Measurements from ENCODE around the gene ZNF33A.
"Not testable (repeated sequence)": the region's sequence is repeated elsewhere in the genome, so short reads cannot be mapped to it uniquely, and the experiment has no call there.

ZNF33A gene

DNA sequence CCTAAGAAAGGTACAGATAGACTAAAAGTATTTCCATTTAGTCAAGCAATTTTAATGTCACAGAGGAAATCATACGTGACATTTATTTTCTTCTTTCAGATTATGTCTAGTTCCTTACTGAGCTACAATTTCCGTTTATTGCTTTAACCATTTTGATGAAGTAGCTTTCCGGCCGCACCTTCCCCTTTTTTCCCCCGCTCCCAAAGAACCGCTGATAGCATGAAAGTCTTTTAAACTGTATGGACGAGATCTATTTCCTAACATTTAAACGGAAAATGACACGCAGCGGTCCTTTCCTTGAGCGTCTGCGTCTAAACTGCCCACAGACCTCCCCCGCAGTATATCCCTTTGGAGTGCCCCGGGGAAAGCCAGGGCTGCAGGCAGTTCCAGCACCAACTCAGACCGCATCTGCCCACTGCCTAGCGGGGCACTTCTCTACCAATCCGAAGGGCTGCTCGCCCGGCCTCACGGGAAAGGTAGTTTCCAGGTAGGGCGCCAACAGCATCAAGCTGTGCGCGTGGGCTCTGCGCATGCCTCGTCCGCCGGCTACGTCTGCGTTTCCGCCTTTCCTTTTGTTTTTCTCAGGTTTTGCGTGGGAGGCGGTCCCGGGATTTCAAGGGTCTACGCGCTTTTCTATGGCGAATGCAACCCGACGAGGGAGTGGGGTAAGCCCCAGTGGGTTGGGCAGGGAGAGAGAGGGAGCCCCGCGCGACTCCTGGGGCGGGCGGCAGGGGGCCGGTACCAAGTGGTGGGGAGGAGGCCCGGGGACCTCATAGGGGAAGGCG, at the start of gene ZNF33A:
ZNF33A (plus strand) TSS at position 557 of the 785 bp plus-strand sequence. CDS start 1,667 bp downstream, outside the sequence.
- peak; percentile 78 to 81 for DNase-seq (ENCODE audit: low read depth in 2 of 2)

DNA sequence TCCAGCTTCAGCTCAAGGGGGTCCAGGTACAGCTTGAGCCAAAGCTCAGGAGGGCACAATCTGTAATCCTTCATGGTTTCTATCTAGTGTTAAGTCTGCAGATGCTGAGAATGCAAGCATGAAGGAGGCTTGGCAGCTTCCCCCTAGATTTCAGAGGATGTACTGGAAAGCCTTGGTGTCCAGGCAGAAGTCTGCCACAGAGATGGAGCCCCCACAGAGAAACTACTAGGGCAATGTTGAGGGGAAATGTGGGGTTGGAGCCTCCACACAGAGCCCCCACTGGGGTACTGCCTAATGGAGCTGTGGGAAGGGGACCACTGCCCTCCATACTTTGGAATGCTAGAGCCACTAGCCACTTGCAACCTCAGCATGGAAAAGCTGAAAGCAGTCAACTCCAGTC, 45.5 kb upstream of the ZNF33A start:
- no peak for DNase-seq (ENCODE audit: low read depth in 2 of 2)

DNA sequence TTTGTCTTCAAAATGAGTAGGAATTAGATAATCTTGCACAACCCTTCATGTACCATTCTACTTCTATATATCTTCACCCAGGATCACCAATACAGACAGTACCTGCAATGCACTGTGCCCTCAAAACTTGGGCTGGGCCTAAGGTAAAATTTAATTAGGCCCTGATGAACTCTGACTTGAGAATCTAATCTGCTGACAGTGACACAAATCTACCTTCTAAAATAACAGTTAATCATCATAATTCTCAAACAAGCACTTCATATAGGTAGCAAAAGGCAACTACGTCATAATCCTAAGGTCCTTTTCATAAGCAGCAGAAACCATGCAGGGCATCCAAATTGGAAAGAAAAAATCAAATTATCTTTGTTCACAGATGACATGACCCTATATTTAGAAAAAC, 38.1 kb upstream of the ZNF33A start:
- DNase-seq (ENCODE audit: low read depth in 2 of 2): no peak

DNA sequence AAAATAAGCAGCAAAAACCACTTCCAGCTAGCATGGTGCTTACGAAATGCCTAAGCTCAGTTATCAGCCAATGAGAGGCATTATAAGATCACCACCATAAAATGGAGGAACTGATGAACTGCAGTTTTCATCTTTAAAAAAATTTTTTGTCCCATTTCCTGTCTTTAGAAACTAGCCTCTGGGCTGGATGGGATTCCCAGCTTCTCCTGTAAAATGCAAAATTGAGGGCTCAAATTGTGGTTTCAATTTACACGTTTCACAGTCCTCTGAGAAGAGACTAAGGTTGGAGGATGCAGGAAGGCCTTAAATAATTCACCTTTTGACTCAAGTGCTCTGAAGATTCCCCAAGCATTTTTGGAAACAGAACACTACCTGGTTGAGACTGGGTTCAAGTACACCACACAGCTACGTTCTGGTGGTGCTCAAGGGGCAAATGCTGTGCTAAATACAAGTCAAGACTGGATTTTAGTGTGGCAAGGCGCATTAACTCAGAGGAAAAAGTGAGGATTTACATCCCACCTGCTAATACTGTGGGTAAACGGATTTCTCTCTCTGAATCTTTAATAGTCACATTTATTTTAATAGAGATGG, 35.0 kb upstream of the ZNF33A start:
- DNase-seq (ENCODE audit: low read depth in 2 of 2): no peak

DNA sequence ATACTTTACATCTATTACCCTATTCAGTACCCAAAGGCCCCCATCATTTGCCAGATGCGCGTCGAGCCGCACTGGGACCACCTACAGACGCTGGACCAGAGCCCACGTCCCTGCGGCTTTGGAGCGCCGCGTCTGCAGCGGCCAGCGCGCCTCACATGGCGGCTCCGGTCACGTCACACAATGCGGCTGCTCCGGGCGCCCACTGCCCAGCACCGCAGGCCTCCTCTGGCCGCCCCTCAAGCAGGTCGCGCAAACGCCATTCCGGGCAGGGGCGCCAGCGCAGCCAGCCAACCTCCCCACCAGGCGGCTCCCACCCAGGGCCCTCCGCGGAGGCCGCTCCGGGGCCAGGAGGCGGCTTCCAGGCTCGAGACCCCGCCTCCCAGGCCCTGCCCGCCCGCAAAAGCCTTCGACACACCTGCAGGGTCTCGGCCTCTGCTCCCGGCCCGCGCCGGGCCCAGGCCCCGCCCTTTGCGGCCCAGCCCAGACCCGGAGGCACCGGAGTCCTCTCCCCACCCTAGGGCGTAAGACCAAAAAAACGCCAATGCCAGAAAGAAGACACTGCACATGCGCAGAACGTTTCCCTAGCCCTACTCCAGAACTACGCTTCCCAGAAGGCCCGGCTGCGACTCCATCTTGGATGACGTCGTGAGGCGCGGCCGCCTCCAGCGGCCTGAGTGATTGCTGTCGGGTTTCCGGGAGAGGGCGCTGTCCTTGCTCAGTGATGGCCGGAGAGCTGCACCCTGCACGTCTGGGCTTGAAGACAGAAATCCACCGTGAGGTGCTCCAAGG, 34.2 kb upstream of the ZNF33A start, which contains the start of gene ZNF25:
ZNF25 (minus strand) TSS at position 557 of the 789 bp plus-strand sequence. CDS start 4,925 bp downstream, outside the sequence.
- DNase-seq (ENCODE audit: low read depth in 2 of 2): peak; percentile 90 to 96

DNA sequence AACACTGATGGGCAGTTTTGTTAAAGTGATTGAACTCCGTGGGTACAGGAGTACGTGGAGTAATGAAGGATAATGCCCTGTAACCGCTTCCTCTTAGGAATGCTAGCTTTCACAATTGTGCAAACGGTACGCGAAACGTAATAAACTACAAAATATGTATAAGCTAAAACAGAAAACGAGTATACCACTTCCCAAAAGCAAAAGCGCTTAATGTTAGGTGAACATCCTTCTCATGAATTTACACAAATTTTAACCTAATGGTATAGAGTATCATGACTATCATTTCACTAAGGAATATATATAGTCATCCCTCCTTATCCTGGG, 33.6 kb upstream of the ZNF33A start:
- DNase-seq (ENCODE audit: low read depth in 2 of 2): no peak

DNA sequence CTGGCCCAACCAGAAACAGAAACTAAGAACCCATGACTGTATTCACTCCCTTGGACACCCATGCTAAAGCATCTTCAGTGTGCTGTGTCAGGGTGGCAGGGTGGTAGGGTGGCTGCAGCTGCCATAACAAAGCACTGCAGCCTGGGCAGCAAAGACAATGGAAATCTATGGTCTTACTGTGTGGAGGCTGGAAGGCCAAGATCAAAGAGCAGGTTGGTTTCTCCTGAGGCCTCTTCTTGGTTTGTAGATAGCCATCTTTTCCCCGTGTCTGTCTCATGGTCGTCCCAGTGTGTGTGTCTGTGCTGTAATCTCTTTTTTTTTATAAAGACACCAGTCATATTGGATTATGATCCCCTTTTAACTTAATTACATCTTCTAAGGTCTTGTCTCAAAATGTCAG, 18.8 kb upstream of the ZNF33A start:
- no peak for DNase-seq (ENCODE audit: low read depth in 2 of 2)

DNA sequence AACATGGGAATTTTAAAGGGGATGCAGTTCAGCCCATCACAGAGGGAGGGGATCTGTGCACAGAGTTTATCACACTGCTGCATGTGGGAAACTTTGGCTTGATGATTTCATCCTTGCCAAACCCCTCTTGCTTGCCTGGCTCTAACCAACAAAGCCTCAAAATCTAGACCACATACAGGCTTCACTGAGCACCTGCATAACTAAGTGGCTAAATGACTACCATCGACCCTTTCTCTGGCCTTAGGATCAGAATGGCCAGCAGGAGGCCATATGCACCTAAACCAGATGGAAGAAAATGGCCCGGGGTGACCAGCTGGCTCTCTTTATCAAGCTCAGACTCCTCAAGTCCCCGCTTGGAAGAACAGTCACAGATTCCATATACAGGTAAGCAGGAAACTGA, 18.4 kb upstream of the ZNF33A start:
- no peak for DNase-seq (ENCODE audit: low read depth in 2 of 2)

DNA sequence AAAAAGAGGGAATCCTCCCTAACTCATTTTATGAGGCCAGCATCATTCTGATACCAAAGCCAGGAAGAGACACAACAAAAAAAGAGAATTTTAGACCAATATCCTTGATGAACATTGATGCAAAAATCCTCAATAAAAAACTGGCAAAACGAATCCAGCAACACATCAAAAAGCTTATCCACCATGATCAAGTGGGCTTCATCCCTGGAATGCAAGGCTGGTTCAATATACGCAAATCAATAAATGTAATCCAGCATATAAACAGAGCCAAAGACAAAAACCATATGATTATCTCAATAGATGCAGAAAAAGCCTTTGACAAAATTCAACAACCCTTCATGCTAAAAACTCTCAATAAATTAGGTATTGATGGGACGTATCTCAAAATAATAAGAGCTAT, 11.6 kb upstream of the ZNF33A start:
- not testable (repeated sequence) for DNase-seq (ENCODE audit: low read depth in 2 of 2)

DNA sequence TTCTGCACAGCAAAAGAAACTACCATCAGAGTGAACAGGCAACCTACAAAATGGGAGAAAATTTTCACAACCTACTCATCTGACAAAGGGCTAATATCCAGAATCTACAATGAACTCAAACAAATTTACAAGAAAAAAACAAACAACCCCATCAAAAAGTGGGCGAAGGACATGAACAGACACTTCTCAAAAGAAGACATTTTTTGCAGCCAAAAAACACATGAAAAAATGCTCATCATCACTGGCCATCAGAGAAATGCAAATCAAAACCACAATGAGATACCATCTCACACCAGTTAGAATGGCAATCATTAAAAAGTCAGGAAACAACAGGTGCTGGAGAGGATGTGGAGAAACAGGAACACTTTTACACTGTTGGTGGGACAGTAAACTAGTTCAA, 10.0 kb upstream of the ZNF33A start:
- not testable (repeated sequence) for DNase-seq (ENCODE audit: low read depth in 2 of 2)

DNA sequence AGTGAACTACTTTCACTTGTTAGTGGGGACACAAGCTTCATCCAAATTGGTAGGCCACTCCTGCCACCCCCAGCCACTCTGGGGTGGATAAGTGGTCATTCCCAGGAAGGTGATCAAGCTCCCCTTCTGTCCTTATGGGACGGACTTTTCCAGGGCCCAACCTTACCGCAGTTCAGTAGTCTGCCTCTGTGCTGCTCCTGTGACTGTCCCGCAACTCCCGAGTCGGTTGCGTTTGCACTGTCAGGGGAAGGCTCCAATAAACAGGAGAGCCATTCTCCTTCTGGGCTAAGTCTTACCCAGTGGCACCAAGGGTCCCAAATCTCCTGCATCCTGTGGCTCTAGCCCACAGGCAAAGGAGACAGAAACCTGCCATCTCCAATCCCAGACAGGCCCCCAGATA, 7.4 kb upstream of the ZNF33A start:
- no peak for DNase-seq (ENCODE audit: low read depth in 2 of 2)

DNA sequence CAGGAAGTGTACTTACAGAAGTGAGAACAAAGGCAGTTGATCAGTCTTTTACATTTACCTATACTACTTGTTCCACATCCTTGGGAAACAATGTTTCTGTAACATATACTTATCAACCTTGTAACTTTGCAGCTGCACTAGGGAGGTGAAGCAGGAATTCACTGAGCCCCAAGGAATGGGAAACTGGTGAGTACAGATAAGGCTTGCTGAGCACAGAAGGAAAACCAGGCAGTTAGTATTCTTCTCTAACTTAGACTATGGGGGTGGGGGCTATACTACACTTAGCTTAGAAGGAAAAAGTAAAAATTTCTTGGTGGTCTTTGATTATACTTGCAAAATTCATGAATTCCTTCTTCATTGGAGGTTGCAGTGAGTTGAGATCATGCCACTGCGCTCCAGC, 6.9 kb upstream of the ZNF33A start:
- DNase-seq (ENCODE audit: low read depth in 2 of 2): no peak

DNA sequence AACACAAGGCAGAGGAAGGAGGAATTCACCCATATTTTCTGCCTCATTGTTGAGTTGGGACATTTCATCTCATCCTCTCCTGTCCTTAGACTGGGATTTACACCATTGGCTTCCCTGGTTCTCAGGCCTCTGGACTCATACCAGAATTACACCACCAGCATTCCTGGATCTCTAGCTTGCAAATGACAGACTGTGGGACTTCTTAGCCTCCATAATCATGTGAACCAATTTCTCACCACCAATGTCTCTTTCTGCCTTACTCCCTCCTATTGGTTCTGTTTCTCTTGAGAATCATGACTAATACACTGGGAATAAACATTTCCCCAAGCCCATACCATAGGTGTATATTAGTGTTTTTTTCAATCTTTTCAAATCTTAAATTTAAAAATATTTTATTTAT, 2.9 kb upstream of the ZNF33A start:
- no peak for DNase-seq (ENCODE audit: low read depth in 2 of 2)

DNA sequence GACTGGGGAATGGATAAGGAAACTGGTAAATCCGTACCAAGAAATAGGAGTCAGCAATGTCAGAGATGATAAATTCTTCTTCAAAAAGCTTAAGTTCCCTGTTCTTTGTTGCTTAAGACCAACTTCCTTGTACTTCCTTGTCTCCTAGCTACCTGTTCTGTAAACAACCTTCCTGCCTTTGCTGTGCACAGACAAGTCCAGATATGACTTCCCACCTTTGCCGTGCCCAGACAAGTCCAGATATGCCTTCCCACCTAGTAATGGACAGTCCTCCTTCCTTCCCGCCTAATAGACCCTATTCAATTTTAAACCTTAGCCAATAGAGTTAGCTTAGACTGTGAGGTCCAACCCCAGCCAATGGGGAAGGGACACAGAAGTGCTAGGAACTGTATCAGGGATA, 2.5 kb upstream of the ZNF33A start:
- DNase-seq (ENCODE audit: low read depth in 2 of 2): no peak

DNA sequence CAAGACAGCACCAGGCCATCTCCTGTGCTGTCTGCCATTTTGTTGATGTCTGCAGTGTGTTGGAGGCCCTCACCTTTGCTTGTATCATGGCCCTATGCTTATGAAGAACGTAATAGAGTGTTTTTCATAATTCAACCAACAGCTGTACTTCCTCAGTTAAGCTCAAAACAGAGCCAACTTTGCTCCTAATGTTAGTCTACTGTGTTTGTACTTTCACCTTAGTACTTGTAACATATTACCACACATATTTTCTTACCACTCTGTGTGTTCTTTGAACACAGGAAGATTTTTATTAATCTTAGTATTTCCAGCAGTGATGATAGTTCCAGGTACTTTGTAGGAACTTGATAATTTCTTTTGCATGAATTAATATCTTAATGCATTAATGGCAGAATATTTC, 5.9 kb downstream of the ZNF33A start:
- no peak for DNase-seq (ENCODE audit: low read depth in 2 of 2)

DNA sequence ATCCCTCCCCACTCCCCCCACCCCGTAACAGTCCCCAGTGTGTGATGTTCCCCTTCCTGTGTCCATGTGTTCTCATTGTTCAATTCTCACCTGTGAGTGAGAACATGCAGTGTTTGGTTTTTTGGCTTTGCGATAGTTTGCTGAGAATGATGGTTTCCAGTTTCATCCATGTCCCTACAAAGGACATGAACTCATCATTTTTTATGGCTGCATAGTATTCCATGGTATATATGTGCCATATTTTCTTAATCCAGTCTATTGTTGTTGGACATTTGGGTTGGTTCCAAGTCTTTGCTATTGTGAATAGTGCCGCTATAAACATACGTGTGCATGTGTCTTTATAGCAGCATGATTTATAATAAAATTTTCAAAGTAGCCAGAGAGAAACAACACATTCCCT, 8.6 kb downstream of the ZNF33A start:
- DNase-seq (ENCODE audit: low read depth in 2 of 2): not testable (repeated sequence)

DNA sequence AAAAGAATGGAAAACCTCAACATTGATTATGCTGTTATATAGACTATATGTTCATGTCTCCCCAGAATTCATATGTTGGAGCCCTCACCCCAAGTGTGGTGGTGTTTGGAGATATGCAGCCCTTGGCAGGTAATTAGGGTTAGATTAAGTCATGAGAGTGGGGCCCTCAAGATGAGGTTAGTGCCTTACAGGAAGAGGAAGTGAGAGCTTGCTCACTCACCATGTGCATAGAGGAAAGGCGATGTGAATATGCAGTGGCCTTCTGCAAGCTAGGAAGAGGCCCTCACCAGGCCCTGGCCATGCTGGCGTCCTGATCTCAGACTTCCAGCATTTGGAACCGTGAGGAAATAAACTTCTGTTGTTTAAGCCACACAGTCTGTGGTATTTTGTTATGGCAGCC, 14.8 kb downstream of the ZNF33A start:
- no peak for DNase-seq (ENCODE audit: low read depth in 2 of 2)

DNA sequence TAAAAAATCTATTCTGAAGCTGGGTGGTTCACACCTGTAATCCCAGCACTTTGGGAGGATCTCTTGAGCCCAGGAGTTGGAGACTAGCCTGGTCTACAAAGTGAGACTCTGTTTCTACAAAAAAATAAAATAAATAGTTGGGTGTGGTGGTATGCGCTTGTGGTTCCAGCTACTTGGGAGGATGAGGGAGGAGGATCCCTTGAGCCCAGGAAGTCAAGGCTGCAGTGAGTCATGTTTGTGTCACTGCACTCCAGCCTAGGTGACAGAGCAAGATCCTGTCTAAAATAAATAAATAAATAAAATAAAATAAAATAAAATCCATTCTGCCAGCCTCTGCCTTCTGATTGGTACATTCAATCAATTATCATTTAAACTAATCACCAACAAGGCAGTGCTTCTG, 17.5 kb downstream of the ZNF33A start:
- no peak for DNase-seq (ENCODE audit: low read depth in 2 of 2)

DNA sequence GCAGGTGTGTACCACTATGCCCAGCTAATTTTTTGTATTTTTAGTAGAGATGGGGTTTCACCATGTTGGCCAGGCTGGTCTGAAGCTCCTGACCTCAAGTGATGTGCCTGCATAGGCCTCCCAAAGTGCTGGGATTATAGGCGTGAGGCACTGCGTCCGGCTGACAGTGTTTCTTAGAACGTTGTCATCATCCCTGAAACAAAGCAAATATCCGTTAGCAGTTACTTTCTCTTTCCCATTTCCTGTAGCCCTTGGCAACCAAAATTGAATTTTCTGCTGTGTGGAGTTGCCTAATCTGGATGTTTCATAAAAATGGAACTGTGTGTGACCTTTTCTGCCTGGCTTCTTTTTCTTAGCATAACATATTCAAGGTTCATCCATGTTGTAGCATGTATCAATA, 22.4 kb downstream of the ZNF33A start:
- no peak for DNase-seq (ENCODE audit: low read depth in 2 of 2)

DNA sequence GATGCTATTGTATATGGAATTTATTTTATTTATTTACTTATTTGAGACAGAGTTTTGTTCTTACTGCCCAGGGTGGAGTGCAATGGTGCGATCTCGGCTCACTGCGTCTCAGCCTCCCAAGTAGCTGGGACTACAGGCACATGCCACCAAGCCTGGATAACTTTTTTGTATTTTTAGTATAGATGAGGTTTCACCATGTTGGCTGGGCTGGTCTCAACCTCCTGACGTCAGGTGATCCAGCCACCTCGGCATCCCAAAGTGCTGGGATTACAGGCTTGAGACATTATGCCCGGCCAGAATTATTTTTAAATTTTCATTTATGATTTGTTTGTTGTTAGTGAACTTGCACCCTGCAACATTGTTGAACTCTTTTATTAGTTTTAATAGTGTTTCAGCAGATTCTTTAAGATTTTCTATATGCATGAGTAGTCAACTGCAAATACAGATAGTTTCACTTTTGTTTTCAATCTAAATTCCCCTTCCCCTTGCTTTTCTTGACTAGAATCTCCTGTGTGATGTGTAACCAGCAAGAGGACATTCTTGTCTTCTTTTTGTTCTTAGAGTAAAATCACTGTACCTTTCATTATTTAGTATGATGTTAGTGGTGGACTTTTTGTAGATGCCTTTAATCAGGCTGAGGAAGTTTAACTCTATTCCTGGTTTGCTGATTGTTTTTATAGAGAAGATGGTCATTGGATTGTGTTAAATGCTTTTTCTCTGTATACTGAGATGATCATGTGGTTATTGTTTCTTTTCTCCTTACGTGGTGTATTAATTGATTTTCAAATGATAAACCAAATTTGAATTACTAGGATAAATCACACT, 27.8 kb downstream of the ZNF33A start:
- no peak for DNase-seq (ENCODE audit: low read depth in 2 of 2)

DNA sequence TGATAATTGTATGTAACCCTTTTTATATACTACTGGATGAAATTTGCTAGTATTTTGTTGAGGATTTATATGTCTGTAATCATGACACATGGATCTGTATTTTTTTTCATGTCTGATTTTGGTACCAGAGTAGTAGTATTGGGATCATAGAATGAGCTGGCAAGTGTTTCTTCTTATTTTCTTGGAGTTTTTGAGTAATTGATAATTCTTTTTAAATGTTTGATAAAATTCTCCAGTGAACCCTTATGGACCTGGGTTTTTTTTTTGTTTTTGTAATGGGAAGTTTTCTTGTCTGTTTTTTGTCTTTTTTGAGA, 28.4 kb downstream of the ZNF33A start:
- DNase-seq (ENCODE audit: low read depth in 2 of 2): no peak

DNA sequence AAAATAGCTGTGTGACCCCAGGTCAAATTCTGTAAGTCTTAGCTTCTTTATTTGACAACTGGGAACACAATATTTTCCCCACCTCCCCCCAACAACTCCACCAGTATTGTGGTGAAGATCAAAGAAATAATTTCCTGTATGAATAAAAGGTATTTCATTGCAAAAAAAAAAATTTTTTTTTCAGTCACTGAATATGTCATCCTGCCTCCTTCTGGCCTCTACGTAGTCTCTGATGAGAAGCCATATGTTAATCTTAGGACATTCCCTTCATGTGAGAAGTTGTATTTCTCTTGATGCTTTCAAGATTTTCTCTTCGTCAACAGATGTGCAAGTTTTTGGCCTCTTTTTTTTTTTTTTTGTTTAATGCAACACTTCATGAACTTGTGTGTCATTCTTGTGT, 33.0 kb downstream of the ZNF33A start:
- no peak for DNase-seq (ENCODE audit: low read depth in 2 of 2)
